ENCODE results near the gene CCDC117.

DNA sequence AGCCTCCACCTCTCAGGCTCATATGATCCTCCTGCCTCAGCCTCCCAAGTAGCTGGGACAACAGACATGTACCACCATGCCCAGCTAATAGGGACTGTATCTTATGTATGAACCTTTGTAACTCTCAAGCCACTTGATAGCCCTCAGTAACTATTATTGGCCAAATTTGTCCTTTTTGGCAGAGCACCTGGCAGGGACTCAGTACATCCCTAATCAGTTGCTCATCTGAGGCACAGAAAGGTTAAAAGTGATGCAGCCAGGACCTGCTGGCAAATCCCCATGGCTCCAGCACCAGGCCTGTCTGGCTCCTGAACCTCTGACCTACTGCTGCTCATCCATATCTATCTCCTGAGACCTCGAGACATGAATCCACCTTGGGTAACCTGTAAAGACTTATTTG is 49.0 kb downstream of the CCDC117 start:
- TF ChIP-seq, protein P1, sequence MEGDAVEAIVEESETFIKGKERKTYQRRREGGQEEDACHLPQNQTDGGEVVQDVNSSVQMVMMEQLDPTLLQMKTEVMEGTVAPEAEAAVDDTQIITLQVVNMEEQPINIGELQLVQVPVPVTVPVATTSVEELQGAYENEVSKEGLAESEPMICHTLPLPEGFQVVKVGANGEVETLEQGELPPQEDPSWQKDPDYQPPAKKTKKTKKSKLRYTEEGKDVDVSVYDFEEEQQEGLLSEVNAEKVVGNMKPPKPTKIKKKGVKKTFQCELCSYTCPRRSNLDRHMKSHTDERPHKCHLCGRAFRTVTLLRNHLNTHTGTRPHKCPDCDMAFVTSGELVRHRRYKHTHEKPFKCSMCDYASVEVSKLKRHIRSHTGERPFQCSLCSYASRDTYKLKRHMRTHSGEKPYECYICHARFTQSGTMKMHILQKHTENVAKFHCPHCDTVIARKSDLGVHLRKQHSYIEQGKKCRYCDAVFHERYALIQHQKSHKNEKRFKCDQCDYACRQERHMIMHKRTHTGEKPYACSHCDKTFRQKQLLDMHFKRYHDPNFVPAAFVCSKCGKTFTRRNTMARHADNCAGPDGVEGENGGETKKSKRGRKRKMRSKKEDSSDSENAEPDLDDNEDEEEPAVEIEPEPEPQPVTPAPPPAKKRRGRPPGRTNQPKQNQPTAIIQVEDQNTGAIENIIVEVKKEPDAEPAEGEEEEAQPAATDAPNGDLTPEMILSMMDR (optimal IDR thresholded peaks at IDR 0.05 in 1 of 3, IDR thresholded peaks at IDR 0.05 in 1 of 3, conservative IDR thresholded peaks at IDR 0.05 in 1 of 3; ENCODE audit: extremely low read depth in 1 of 3, insufficient read depth in 2 of 3, low read length in 3 of 3): no peak
- TF ChIP-seq EZH2 (IDR thresholded peaks at IDR 0.05; ENCODE audit: low read length): no peak

Measured in keratinocyte (primary cell).